Upper lobe of left lung (tissue), 4 donors: ENCODE measurements around the gene DOK1.

Source experiments
- CTCF ChIP-seq, 6 experiments: fragments of 450-650 bp in 4 of 6; fragments of 200-600 bp in 2 of 6; sonication (generic) in 2 of 6; IDR thresholded peaks; one replicate each; pipeline ENCODE4 v1.5.1; 2016 to 2019; ENCODE audit warnings: antibody characterized with exemption in 6 of 6
- EP300 ChIP-seq, 4 donors: sonication (generic); formaldehyde crosslinking; IDR thresholded peaks; one replicate each; pipeline ENCODE4 v1.5.1; 2017; ENCODE audit warnings: antibody characterized with exemption in 4 of 4, control low read depth in 2 of 4
- POLR2A ChIP-seq, 4 donors: fragments of 450-650 bp; IDR thresholded peaks; one replicate each; pipeline ENCODE4 v1.5.1; 2016 to 2017; ENCODE audit warnings: antibody characterized with exemption in 4 of 4, mild to moderate bottlenecking in 2 of 4
- POLR2AphosphoS5 ChIP-seq, 2 donors: sonication (generic); formaldehyde crosslinking; IDR thresholded peaks; one replicate each; pipeline ENCODE4 v1.5.1; 2017; ENCODE audit warnings: antibody characterized with exemption in 2 of 2

- no peak for TF ChIP-seq CTCF (IDR thresholded peaks at IDR 0.05)
- TF ChIP-seq POLR2A (IDR thresholded peaks at IDR 0.05), result no peak
- TF ChIP-seq EP300 (IDR thresholded peaks at IDR 0.05), result no peak
- TF ChIP-seq POLR2AphosphoS5 (IDR thresholded peaks at IDR 0.05), result no peak
These were observed 15.6 kb upstream of the DOK1 start for GRCh38 chr2:74538881-74539339.
